Transverse colon (tissue), 4 donors: ENCODE measurements around the gene CDKL2. TPM values are rescaled to one million over a fixed set of nuclear protein-coding genes. Genes with fewer than 3 reads are reported as not detected.

Experiments used
- DNase-seq: peaks from one replicate; pipeline ENCODE4 v3.0.0-alpha.2; 2019
- H3K27ac ChIP-seq, 4 donors: fragments of 200-600 bp; sonication (generic); 2 replicates each; pipeline ENCODE4 v1.5.1; 2016 to 2018; ENCODE audit warnings: inconsistent platforms in 4 of 4
- H3K27me3 ChIP-seq: fragments of 200-600 bp; sonication (generic); 2 replicates; pipeline ENCODE4 v1.5.1; 2017; ENCODE audit warnings: inconsistent platforms
- H3K36me3 ChIP-seq, 4 donors: fragments of 200-600 bp; sonication (generic); 2 replicates each; pipeline ENCODE4 v1.5.1; 2017 to 2019; ENCODE audit warnings: inconsistent platforms in 4 of 4
- H3K4me1 ChIP-seq, 4 donors: fragments of 200-600 bp; sonication (generic); 2 replicates each; pipeline ENCODE4 v1.5.1; 2017 to 2020; ENCODE audit warnings: inconsistent platforms in 4 of 4
- H3K4me3 ChIP-seq, 4 donors: fragments of 200-600 bp; sonication (generic); 1 replicate in 1 of 4; 2 replicates in 3 of 4; pipeline versions ENCODE4 v1.5.1 to v1.6.1; 2017 to 2019; ENCODE audit warnings: inconsistent platforms in 4 of 4
- H3K9me3 ChIP-seq, 2 donors: fragments of 200-600 bp; sonication (generic); 2 replicates each; pipeline ENCODE4 v1.5.1; 2017 to 2019; ENCODE audit warnings: inconsistent platforms in 2 of 2
- CTCF ChIP-seq, 5 experiments: fragments of 200-600 bp in 3 of 5; fragments of 450-650 bp in 2 of 5; sonication (generic) in 3 of 5; IDR thresholded peaks; 1 replicate in 2 of 5; 2 replicates in 3 of 5; pipeline ENCODE4 v1.5.1; 2016 to 2017; ENCODE audit warnings: antibody characterized with exemption in 5 of 5, inconsistent platforms in 3 of 5, mild to moderate bottlenecking in 2 of 5, moderate library complexity in 1 of 5
- EP300 ChIP-seq: sonication (generic); formaldehyde crosslinking; IDR thresholded peaks from one replicate; pipeline ENCODE4 v1.6.1; 2017; ENCODE audit warnings: antibody characterized with exemption, low read depth
- POLR2A ChIP-seq: fragments of 450-650 bp; IDR thresholded peaks from one replicate; pipeline ENCODE4 v1.6.1; 2016; ENCODE audit warnings: antibody characterized with exemption, mild to moderate bottlenecking, moderate library complexity
- POLR2AphosphoS5 ChIP-seq, 3 donors: sonication (generic); formaldehyde crosslinking; IDR thresholded peaks; one replicate each; pipeline ENCODE4 v1.6.1; 2016; ENCODE audit warnings: antibody characterized with exemption in 3 of 3
- WGBS, 2 donors: methylation state at CpG; one replicate each; pipeline ENCODE4 v1.1.5; 2018; ENCODE audit warnings: low coverage in 1 of 2; 5-methylcytosine and 5-hydroxymethylcytosine counted together
- in situ Hi-C, 4 donors: fragments of 200-750 bp; cut with MboI; loops; one replicate each; pipeline versions ENCODE4 v1.15.0 to v1.15.1; 2017; ENCODE audit warnings: low sequenced_read_pairs in 3 of 4, low pct_ligation_motif_present in 1 of 4, low pct_unique_long_range_greater_than_20kb in 1 of 4
- intact Hi-C: fragments of 100-400 bp; cut with DNase I; formaldehyde crosslinking; loops from one replicate; pipeline ENCODE4 v1.15.1; 2023; ENCODE audit warnings: low total_unique reads
- total RNA-seq, 4 donors: library from RNA; depleted of rRNA; stranded (reverse); fragments of >200 nt; gene quantifications; one replicate each; pipeline ENCODE4 v1.1.0, GENCODE V29; 2016

The CDKL2 gene
- total RNA-seq, 4 donors from 2014 or later: 0.79 to 7.6 (median 1.2) TPM; not detected in 1

DNA sequence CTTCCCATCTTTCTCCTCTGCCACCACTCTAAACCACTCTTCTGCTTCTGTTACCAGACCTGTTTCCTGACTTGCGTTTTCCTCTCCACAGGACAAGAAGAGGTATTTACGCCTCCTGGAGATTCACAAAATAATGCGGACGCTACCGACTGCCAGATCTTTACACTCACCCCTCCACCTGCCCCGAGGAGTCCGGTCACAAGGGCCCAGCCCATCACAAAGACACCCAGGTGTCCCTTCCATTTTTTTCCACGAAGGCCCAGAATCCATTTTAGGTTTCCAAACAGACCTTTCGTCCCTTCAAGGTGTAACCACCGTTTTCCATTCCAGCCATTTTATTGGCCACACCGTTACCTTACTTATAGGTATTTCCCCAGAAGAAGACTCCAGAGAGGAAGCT is 66.3 kb downstream of the CDKL2 start:
- intact Hi-C loops: no loop called here
- no peak overlapping the region for H3K27ac ChIP-seq
- WGBS, 2 donors: 89 to 91% methylated on average over 8 to 11 of the region's 11 CpGs
- H3K4me1 ChIP-seq: no peaks in the 10 kb centered on the region
- H3K9me3 ChIP-seq: no peaks in the 10 kb centered on the region
- no peak for DNase-seq
- no peak overlapping the region for H3K4me3 ChIP-seq
- in situ Hi-C loops: loop anchor here in 1 of 4 donors (10.0 kb wide), 1 partner anchor 291 kb away; no protein-coding TSS in a partner anchor
- H3K27me3 ChIP-seq: no peaks in the 10 kb centered on the region
- TF ChIP-seq EP300 (no peak), POLR2A (no peak), POLR2AphosphoS5 (IDR thresholded peaks at IDR 0.05) (no peak), CTCF (IDR thresholded peaks at IDR 0.05) (no peak)
- H3K36me3 ChIP-seq: no peaks in the 10 kb centered on the region

DNA sequence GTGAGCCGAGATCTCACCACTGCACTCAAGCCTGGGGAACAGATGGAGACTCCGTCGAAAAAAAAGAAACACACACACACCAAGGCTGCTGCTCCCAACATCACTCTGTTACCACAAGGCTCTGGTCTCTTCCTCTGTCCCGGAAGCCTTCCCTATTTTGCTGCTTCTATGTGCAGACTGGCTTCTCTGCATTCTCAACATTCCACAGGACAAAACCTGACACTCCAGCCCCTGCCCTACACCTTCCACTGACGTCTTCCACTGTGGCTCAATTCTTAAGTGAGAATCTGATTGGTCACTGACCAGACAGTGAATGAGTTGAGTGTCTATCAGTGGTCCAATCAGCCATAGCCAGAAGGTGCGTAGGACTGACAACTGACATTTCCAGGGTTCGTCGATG is 68.5 kb downstream of the CDKL2 start:
- H3K4me3 ChIP-seq: no peak overlapping the region
- TF ChIP-seq POLR2A (no peak), POLR2AphosphoS5 (IDR thresholded peaks at IDR 0.05) (no peak), CTCF (IDR thresholded peaks at IDR 0.05) (no peak), EP300 (no peak)
- no peaks in the 10 kb centered on the region for H3K4me1 ChIP-seq
- H3K27me3 ChIP-seq: no peaks in the 10 kb centered on the region
- 86 to 93% methylated on average over 3 to 8 of the region's 8 CpGs for WGBS, 2 donors
- H3K36me3 ChIP-seq: no peaks in the 10 kb centered on the region
- in situ Hi-C loops (loop anchor here in 1 of 4 donors (10.0 kb wide), 1 partner anchor 293 kb away; no protein-coding TSS in a partner anchor), intact Hi-C loops (no loop called here)
- no peak for DNase-seq
- no peaks in the 10 kb centered on the region for H3K9me3 ChIP-seq
- no peak overlapping the region for H3K27ac ChIP-seq

- 79 to 83% methylated on average over 4 to 8 of the region's 8 CpGs for WGBS, 2 donors
- Histone ChIP-seq H3K27ac (no peak overlapping the region), H3K9me3 (no peaks in the 10 kb centered on the region), H3K27me3 (no peaks in the 10 kb centered on the region), H3K4me3 (no peak overlapping the region), H3K4me1 (no peaks in the 10 kb centered on the region), H3K36me3 (no peaks in the 10 kb centered on the region)
- no peak for DNase-seq
- in situ Hi-C loops: no loop called here
- TF ChIP-seq POLR2A (no peak), CTCF (IDR thresholded peaks at IDR 0.05) (no peak), EP300 (no peak), POLR2AphosphoS5 (IDR thresholded peaks at IDR 0.05) (no peak)
- intact Hi-C loops: no loop called here
Observed at GRCh38 chr4:75557696-75558095, 72.6 kb downstream of the CDKL2 start.

DNA sequence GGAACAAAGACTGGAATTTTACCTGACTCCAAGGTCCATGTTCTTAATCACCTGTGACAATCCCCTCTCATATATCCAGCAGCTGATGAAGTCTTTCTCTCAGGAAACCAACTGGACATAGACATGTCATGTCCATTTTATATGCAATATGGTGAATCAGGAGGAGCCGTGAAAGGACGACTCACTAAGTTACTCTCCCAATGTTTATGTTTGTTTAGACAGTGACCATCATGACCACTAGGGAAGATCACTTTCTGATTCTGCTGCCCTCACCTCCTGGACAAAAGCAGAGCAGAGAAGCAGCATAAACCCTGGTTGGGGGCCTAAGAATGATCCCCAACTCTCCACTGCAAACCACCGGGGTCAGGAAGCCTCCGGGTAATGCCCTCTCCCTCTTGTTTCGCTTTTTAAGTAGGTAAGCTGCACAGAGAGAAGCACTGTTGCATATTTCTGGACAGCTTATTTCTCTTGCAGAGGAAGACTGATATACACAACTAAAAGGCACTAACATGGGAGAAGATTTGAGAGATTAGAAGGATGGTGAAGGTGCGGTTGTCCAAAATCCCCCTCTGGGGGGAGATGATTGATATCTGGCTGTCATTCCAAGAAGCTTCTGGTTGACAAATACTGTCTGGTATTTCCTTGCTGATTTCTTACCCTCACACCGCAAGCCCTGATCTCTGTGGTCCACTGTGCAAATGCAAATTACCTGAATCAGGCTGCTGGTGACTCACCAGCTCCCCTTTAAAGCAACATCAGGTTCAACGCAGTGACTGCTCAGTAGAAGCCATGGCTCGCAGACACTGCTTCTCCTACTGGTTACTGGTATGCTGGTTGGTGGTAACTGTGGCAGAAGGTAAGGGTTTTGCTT is 74.8 kb downstream of the CDKL2 start, which contains the start of gene ODAPH:
TSS of gene ODAPH (plus strand) at position 773 of the 871 bp plus-strand sequence. CDS start at position 790, 17 bp downstream.
- 54 to 58% methylated on average over 8 to 9 of the region's 9 CpGs for WGBS, 2 donors
- in situ Hi-C loops: no loop called here
- H3K27me3 ChIP-seq: no peaks in the 10 kb centered on the region
- H3K36me3 ChIP-seq: no peaks in the 10 kb centered on the region
- no peak within 1 kb of the TSS for H3K27ac ChIP-seq
- no peaks in the 10 kb centered on the region for H3K9me3 ChIP-seq
- H3K4me1 ChIP-seq: no peaks in the 10 kb centered on the region
- TF ChIP-seq EP300 (no peak), POLR2AphosphoS5 (IDR thresholded peaks at IDR 0.05) (no peak), CTCF (IDR thresholded peaks at IDR 0.05) (no peak), POLR2A (no peak)
- intact Hi-C loops: no loop called here
- no peak within 1 kb of the TSS for H3K4me3 ChIP-seq
- DNase-seq: peak; percentile 38
